ENCODE data around the gene DLX1.

- no peak for TF ChIP-seq POLR2A (IDR thresholded peaks at IDR 0.05)
- TF ChIP-seq, protein P1, sequence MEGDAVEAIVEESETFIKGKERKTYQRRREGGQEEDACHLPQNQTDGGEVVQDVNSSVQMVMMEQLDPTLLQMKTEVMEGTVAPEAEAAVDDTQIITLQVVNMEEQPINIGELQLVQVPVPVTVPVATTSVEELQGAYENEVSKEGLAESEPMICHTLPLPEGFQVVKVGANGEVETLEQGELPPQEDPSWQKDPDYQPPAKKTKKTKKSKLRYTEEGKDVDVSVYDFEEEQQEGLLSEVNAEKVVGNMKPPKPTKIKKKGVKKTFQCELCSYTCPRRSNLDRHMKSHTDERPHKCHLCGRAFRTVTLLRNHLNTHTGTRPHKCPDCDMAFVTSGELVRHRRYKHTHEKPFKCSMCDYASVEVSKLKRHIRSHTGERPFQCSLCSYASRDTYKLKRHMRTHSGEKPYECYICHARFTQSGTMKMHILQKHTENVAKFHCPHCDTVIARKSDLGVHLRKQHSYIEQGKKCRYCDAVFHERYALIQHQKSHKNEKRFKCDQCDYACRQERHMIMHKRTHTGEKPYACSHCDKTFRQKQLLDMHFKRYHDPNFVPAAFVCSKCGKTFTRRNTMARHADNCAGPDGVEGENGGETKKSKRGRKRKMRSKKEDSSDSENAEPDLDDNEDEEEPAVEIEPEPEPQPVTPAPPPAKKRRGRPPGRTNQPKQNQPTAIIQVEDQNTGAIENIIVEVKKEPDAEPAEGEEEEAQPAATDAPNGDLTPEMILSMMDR (IDR thresholded peaks at IDR 0.05 in 4 of 5, conservative IDR thresholded peaks at IDR 0.05 in 1 of 5) = no peak
Measured at GRCh38 chr2:172137109-172137508, 51.8 kb downstream of the DLX1 start.
